Fibroblast of villous mesenchyme (primary cell): Measurements from ENCODE around the gene TTC23L. TPM values are rescaled to one million over a fixed set of nuclear protein-coding genes. Genes with fewer than 3 reads are reported as not detected.

Experiments
- DNase-seq: peaks from one replicate; pipeline ENCODE4 v3.0.0-alpha.2; 2010; ENCODE audit warnings: low read depth
- H3K4me3 ChIP-seq: 2 replicates; pipeline ENCODE4 v1.5.1; 2011; ENCODE audit warnings: low read depth, mild to moderate bottlenecking, low read length
- CTCF ChIP-seq: IDR thresholded peaks from 2 replicates; pipeline ENCODE4 v1.5.1; 2012; ENCODE audit warnings: low read depth, mild to moderate bottlenecking, low read length; ENCODE audit not compliant: insufficient read depth
- total RNA-seq: library from RNA; depleted of rRNA; stranded (reverse); fragments of >200 nt; gene quantifications from 2 replicates; pipeline ENCODE4 v1.2.3, GENCODE V29; 2012

TTC23L gene
- total RNA-seq, 1 donor = under 0.01 TPM

- H3K4me3 ChIP-seq = no peak overlapping the region
- no peak for TF ChIP-seq CTCF
- DNase-seq = no peak
Measured at GRCh38 chr5:34899066-34899465, 60.1 kb downstream of the TTC23L start.

DNA sequence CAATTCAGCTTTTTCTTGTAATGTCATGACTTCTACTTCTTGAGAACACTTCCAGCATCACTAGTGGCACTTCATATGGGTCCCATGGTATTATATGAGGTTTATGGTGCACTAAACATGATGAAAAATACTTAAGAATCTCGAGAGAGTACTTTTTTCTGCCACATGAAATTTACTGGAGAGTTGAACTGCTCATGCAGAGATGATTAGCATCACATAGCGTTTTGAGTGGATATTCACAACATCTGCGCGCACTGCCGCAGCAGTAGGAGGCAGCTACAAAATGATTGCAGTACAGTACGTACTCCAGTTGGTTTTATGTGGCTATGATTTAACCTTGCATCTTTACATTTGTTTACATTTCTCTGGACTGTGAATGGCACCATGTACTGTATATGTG lies 61.7 kb downstream of the TTC23L start:
- no peak for TF ChIP-seq CTCF
- DNase-seq = no peak
- no peak overlapping the region for H3K4me3 ChIP-seq

GRCh38 chr5:34903260-34903659 lies 64.3 kb downstream of the TTC23L start:
- H3K4me3 ChIP-seq = no peak overlapping the region
- no peak for TF ChIP-seq CTCF
- no peak for DNase-seq

DNA sequence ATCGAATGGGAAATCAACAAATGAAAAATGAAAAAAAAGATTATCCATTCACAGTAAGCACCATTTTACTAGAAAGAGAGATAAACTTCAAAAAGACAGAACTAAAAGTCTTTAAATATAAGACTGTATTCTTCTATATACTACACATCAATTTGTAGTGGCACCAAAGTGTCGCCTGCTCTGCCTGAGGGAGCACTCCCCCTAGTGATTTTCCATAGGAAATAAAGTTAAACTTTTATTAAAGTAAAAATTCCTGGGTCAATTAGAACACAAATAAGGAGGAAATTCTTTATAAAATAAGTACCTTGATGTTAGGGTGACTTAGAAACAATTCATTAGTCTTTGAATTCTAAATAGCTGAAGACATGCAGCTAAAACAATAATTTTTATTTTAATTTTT lies 66.6 kb downstream of the TTC23L start:
- DNase-seq = no peak
- TF ChIP-seq CTCF = peak; percentile 34
- no peak overlapping the region for H3K4me3 ChIP-seq

DNA sequence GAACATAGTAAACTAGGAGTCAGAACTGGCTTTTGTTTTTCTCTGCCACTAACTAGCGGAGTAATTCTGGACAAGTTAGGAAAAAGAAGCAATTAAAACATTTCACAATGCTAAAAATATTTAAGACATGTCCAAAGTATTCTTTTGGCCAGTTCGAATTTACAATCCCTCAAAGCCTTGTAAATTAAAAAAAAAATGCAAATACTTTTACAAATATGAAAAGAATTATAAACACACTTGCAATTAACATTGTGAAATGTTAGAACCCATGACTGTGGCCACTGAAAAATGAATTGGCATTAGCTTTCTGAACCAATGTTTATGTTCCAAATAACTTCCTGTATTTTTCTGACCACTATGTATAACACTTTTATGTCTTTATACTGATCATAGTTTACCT lies 74.1 kb downstream of the TTC23L start:
- DNase-seq = peak; percentile 91
- peak overlapping the region; percentile 98 for H3K4me3 ChIP-seq
- no peak for TF ChIP-seq CTCF

DNA sequence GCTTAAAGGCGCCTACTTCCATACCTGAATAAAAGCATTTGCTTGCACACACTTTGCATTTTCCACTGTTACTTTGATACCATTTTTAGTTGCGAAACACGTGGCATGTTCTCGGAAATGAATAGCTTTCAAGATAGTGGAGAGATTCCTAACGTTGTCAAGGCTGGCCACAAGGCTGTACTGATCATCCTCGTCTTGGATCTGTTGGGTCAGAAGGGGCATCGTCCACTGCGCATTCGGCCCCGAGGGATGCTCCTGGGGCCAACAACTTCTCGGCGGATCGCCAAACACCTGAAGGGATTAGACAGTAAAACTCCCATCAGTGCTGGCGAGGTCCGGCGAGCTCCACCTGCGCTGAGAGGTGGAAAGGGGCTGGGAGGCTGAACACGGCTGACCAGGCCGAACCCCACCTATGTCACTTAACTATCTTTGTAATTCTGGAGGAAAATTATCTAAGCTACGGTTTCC lies 75.7 kb downstream of the TTC23L start:
- peak; percentile 64 for DNase-seq
- TF ChIP-seq CTCF = no peak
- peak overlapping the region; percentile 98 for H3K4me3 ChIP-seq

DNA sequence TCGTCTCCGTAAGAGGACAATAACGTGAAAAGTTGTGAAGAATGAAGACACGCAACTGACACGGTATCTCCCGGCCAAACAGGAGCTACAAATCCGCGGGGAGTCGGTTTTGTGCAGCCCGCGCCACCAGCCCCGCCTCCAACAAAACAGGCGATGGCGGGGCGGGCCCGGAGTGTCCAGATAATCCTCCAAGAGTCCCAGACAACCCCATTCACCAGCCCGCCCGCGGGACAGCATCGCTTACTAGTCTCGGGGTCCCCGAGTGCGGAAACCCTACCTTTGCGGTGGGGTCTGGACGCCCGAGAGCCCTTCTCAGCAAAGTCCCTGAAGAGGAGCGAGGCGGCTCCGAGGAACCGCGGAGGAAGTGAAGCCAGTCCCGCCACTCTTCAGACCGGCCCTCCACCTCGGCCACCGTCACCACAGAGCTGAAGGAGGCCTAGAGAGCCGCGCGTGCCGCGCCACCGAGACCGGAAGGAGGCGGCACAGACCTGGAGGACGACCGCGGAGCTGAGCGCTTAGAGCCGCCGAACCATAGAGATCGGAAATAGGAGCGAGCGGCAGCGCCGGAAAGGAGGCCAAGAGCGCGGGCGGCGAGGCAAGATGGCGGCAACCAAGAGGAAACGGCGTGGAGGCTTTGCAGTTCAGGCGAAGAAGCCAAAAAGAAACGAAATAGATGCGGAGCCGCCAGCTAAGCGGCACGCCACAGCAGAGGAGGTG lies 76.3 kb downstream of the TTC23L start, which contains the start of the genes BRIX1 and RAD1:
BRIX1 (plus strand) TSS at position 573 of the 717 bp plus-strand sequence; CDS start at position 601, 28 bp downstream.
RAD1 (minus strand) TSS at position 366 of the 717 bp plus-strand sequence. CDS start 612 bp downstream, outside the sequence.
- peak within 1 kb of the TSS; percentile 98 for H3K4me3 ChIP-seq
- DNase-seq = peak; percentile 97
- TF ChIP-seq CTCF = no peak
